ENCODE results near the gene PLCB2. TPM values are rescaled to one million over a fixed set of nuclear protein-coding genes. Genes with fewer than 3 reads are reported as not detected.

The PLCB2 gene
- total and polyA plus RNA-seq, 9 of the 15 experiments (the other 6 are each of a cell fraction or from before 2014, with no cell fraction given) = 0.37 to 12.3 (median 8.0) TPM

DNA sequence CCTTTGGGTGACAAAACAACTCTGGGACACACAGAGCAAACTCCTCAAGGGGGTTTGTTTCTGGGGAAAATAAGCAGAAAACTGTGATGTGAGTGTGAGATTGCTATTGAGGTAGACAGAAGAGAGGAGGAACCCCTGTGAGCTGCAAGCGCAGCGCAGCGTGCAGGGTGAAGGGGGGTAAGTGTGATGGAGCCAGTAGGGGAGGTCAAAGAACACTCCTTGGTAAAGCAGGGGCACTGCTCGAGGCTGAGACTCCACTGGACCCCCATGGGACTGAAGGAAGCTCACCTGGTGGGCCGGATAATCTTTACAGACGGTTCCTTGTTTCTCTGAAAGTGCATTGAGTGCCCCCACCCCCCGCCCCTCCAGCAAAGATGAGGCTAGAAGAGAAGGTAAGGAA, 23.3 kb upstream of the PLCB2 start:
- Histone ChIP-seq H3K4me3 (no peak overlapping the region), H3K36me3 (ENCODE audit: control insufficient read depth, insufficient read depth, low read length) (peaks cover 24% of the 10 kb centered on the region), H3K27ac (ENCODE audit: extremely low read depth, low read depth, low read length) (peak overlapping the region; percentile 65), H3K27me3 (ENCODE audit: control insufficient read depth in 2 of 2, insufficient read depth in 2 of 2, low read length in 2 of 2) (no peaks in the 10 kb centered on the region), H3K9me1 (ENCODE audit: control insufficient read depth, insufficient read depth, low read length) (no peaks in the 10 kb centered on the region), H3K4me2 (ENCODE audit: insufficient read depth, low read length) (peak overlapping the region; percentile 67), H3K4me1 (replicated peaks in 1 of 2; ENCODE audit: control insufficient read depth in 2 of 2, insufficient read depth in 2 of 2, low read length in 2 of 2) (peaks cover 50 to 70% of the 10 kb centered on the region in 2 experiments), H3K9me3 (replicated peaks; ENCODE audit: control insufficient read depth, insufficient read depth, low read depth, low read length) (no peaks in the 10 kb centered on the region), H3K9ac (ENCODE audit: insufficient read depth in 1 of 2, low read depth in 2 of 2, low read length in 2 of 2) (peak overlapping the region in 1 of 2 experiments; percentile 34; a peak in 1 of 4 replicates), H2AFZ (ENCODE audit: low read depth, low read length) (peak overlapping the region; percentile 64), H3K79me2 (ENCODE audit: control insufficient read depth, insufficient read depth, low read length) (peaks cover under 1% of the 10 kb centered on the region; the same call in 2 of the 3 replicates), H4K20me1 (replicated peaks; ENCODE audit: control insufficient read depth, insufficient read depth, low read length) (no peaks in the 10 kb centered on the region)
- BruUV-seq (replicated peaks) = no TSS peak
- peak; percentile 14 for ATAC-seq
- no peak for DNase-seq (ENCODE audit: extremely low read depth in 1 of 4, low spot score in 3 of 4)
- CTCF ChIA-PET (ENCODE audit: low intra/inter-chr PET ratio) = no interaction called here
- intact Hi-C loops (cut with micrococcal nuclease) (no loop called here), in situ Hi-C loops (cut with MboI) (no loop called here)
- 50% methylated on average over 7 of the region's 7 CpGs for WGBS (ENCODE audit: insufficient coverage, low coverage, missing lambda C conversion rate)
- POLR2A ChIA-PET = interaction anchor here (0.6 to 5.1 kb wide), 4 partner anchors 10 to 433 kb away, joined by 3 to 30 read pairs (median 4); partner anchors contain the start of genes CCDC9B and DISP2
- TF ChIP-seq TFAP4 (CRISPR knock-in tag; IDR thresholded peaks at IDR 0.05; ENCODE audit: borderline replicate concordance) = no peak
- TF ChIP-seq LCOR (CRISPR knock-in tag; IDR thresholded peaks at IDR 0.05) = 0 out of 2 replicates have a peak, but pooled peaks have one; percentile 2
- TF ChIP-seq, protein P1, sequence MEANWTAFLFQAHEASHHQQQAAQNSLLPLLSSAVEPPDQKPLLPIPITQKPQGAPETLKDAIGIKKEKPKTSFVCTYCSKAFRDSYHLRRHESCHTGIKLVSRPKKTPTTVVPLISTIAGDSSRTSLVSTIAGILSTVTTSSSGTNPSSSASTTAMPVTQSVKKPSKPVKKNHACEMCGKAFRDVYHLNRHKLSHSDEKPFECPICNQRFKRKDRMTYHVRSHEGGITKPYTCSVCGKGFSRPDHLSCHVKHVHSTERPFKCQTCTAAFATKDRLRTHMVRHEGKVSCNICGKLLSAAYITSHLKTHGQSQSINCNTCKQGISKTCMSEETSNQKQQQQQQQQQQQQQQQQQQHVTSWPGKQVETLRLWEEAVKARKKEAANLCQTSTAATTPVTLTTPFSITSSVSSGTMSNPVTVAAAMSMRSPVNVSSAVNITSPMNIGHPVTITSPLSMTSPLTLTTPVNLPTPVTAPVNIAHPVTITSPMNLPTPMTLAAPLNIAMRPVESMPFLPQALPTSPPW (CRISPR knock-in tag; IDR thresholded peaks at IDR 0.05) = 0 out of 2 replicates have a peak, but pooled peaks have one; percentile 4
- no peak for TF ChIP-seq MEIS2 (IDR thresholded peaks at IDR 0.05; ENCODE audit: partially characterized antibody)
- TF ChIP-seq ZNF584 (CRISPR knock-in tag; IDR thresholded peaks at IDR 0.05; ENCODE audit: low read depth) = 0 out of 2 replicates have a peak, but pooled peaks have one; percentile 14
- TF ChIP-seq KAT7 (CRISPR knock-in tag; IDR thresholded peaks at IDR 0.05; ENCODE audit: borderline replicate concordance) = 0 out of 2 replicates have a peak, but pooled peaks have one; percentile 12
- TF ChIP-seq MAZ (CRISPR knock-in tag; conservative IDR thresholded peaks at IDR 0.05 in 1 of 2, IDR thresholded peaks at IDR 0.05 in 1 of 2) = 0 out of 4 replicates have a peak, but pooled peaks of 1 of the 2 experiments have one; percentile 2
- TF ChIP-seq CTBP1 (IDR thresholded peaks at IDR 0.05; ENCODE audit: borderline replicate concordance) = no peak
- 0 out of 2 replicates have a peak, but pooled peaks have one; percentile 29 for TF ChIP-seq AFF4 (CRISPR knock-in tag; IDR thresholded peaks at IDR 0.05)
- FAIRE-seq = no peak
